Stimulated activated CD4-positive, alpha-beta T cell treated with anti-CD3 and anti-CD28 coated beads, Interleukin-4, amount 100 ng/mL, for 1 hour (primary cell): ENCODE data around the gene CLDN20.

Source experiments
- DNase-seq: peaks from one replicate; pipeline ENCODE4 v3.0.0-alpha.2; 2020

Gene CLDN20

GRCh38 chr6:155314092-155314772 lies 50.4 kb downstream of the CLDN20 start, which contains the start of gene TFB1M:
Gene TFB1M, minus strand, starts transcription at chr6:155314484. Its CDS starts 56 bp downstream, at chr6:155314428.
- DNase-seq: peak; percentile 97

- DNase-seq: peak; percentile 27
Observed at GRCh38 chr6:155314773-155315515, 51.1 kb downstream of the CLDN20 start.

GRCh38 chr6:155315516-155315871 lies 51.7 kb downstream of the CLDN20 start:
- DNase-seq: no peak

- DNase-seq: no peak
Observed at GRCh38 chr6:155316419-155316818, 52.6 kb downstream of the CLDN20 start.

- DNase-seq: no peak
Observed at GRCh38 chr6:155317186-155317585, 53.4 kb downstream of the CLDN20 start.

- no peak for DNase-seq
Observed at GRCh38 chr6:155319902-155320301, 56.1 kb downstream of the CLDN20 start.

GRCh38 chr6:155324172-155324571 lies 60.4 kb downstream of the CLDN20 start:
- DNase-seq: no peak

- no peak for DNase-seq
Observed at GRCh38 chr6:155324993-155325392, 61.2 kb downstream of the CLDN20 start.

GRCh38 chr6:155325700-155326516 lies 62.1 kb downstream of the CLDN20 start:
- DNase-seq: no peak
